Activated T-cell treated with anti-CD3 and anti-CD28 coated beads for 4 hours (primary cell): Measurements from ENCODE around the gene RPL7A.

ENCODE experiments used
- DNase-seq: peaks from one replicate; pipeline ENCODE4 v3.0.0-alpha.2; 2020

RPL7A gene

DNA sequence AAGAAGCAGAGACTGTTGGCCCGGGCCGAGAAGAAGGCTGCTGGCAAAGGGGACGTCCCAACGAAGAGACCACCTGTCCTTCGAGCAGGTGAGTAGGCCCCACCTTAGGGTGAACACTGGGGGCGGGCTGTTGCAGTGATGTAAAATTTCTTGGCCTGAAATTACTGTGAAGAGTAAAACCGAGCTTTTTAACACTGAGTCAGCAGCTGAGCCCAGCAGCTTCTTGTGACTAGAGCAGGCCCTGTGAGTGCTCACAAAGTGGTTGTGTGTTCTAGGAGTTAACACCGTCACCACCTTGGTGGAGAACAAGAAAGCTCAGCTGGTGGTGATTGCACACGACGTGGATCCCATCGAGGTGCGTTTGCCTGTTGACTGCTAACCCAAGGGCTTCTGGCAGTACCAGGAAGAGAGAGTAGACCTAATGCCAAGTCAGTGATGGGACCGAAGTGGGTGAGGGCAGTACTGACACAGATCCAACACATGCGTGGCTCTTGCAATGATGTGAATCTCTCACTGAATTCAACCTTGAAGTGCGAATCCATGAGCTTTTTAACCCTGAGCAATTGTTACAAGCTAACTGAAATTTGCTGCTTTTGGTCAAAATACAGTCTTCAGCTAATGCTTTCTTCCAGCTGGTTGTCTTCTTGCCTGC, 2.1 kb downstream of the RPL7A start:
- DNase-seq, result no peak

DNA sequence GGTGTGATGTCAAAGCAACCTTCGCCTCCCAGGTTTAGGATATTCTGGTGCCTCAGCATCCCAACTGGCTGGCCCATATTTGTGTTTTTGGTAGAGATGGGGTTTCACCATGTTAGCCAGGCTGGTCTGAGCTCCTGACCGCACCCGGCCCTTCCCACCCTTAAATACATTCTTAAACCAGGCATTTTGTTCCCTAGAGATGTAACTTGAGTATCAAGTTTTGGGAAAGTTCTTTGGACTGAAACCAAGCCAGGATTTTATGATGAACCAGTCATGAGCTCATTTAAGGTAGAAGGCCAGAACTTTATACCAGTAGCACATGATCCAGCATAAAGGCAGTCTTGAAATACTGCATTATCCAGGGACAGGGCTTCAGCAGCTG, 3.5 kb downstream of the RPL7A start:
- DNase-seq, result no peak

DNA sequence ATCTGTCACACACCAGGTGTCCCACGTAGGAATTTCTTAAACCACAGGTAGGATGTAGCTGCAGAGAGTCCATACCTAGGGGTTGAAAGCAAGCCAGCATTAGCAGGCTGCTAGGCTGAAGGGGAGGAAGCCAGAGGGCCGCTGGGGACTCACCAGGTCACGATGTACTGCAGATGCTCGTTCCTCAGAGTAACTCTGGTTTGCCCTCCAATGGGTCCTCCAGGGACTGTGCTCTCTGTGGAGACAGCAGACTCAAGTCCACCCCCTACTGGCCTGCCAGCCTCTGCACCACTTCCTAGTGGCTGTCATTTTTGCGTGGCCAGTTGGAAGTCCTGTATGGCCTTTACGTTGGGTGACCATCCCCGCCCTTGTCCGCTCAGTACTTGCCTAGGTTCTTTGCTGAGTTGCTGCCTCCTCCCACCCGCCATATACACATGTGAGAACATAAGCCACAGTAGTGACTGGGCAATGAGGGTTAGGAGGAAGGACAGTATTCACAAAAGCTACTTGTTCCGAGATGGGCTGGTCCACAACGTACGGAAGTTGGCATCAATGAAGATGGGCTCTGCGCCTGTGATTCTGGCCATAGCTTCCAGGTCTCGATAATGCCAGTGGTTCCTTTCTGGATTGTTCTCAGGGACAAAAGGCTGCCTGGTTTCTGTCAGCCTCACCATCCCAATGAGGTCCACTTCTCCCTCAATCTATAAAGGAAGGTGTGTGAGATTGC, 4.1 kb downstream of the RPL7A start:
- DNase-seq, result no peak

DNA sequence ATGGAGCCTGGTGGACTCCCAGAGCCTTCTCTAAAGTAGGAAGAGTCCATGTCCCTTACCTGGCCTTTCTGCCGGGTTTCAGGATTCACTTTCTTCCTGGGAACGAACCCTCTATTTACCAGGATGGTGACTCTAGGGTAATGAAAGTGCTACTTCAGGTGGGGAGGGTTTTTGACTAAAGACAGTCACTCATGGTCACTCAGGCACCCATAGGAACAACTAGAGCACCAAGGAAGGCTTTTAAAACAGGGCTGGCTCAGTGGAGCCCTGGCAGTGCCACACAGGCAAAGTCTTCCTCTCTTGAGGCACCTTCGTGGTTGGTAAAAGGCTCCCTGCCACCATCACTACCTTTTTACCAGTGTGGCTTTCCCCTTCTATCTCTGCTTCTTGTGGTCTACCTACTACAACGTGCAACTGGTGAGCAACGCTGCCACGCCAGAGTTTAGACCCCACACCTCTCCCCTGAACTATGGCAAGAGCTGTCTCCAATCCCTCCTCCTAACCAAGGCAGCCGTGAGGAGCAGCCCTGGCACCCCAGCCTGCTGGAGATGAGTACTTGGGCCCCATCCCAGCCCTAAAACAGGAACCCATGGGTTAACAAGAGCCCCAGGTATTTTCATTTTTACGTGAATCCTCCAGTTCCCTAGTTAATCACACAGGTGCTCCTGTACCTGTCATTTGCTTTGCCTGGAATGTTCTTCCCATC, 4.8 kb downstream of the RPL7A start:
- DNase-seq, result no peak

DNA sequence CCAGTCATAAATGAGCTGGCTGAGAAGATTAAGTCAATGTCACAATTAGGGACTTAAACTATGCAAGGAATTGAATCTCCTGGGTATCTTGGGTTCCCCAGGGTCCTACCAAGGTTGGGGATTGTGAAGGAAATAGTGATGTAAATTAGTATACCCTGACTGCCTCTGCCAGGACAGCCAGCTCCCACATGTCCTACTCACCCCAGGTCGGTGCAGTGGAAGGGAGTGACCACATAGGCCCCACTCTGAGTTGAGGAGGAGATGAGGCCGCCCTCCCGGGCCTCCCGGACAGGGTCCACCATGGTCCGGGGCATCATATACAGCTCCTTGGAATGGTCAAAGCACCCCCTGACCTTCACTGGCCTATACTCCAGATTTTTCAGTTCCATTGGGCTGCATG, 5.5 kb downstream of the RPL7A start:
- DNase-seq, result no peak

DNA sequence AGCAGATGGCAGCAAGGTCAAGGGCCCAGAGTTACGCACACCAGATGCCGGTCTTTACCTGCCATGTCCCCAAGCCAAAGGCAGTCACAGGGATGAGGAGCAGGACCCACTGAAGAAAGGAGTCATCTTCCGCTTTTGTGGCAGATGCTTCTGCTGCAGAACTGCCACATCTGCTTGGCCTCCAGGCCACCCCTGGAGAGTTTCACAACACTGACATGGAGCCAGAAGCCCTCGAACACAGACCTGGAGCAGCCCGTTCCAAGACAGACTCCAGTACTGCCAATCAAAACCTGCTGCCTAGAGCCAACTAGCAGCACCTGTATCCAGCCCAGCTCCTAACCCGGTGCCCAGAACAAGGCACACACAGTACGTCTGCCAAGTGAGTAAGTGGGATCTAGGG, 6.7 kb downstream of the RPL7A start:
- DNase-seq, result no peak

DNA sequence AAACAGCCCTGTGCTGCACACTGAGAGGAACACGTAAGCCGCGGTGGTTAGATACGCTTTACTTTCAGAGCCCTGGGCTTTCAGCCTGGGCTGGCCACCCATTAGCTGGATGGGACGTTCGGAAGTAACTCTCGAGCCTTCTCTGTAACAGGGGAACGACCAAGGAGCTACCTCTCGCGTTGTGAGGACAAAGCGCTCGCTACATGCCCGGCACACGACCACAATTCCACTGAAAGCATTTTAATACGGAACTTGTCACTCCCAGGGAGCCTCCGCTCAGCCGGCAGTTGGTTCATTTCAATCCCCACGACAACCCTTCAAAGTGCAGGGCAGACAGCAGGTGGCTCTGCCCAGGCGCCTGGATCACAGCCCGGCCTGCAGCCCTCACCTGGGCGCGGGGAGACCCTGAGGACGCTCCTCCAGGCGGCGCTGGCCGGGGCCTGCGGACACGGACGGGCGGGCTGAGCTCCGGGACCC, 7.9 kb downstream of the RPL7A start:
- no peak for DNase-seq

DNA sequence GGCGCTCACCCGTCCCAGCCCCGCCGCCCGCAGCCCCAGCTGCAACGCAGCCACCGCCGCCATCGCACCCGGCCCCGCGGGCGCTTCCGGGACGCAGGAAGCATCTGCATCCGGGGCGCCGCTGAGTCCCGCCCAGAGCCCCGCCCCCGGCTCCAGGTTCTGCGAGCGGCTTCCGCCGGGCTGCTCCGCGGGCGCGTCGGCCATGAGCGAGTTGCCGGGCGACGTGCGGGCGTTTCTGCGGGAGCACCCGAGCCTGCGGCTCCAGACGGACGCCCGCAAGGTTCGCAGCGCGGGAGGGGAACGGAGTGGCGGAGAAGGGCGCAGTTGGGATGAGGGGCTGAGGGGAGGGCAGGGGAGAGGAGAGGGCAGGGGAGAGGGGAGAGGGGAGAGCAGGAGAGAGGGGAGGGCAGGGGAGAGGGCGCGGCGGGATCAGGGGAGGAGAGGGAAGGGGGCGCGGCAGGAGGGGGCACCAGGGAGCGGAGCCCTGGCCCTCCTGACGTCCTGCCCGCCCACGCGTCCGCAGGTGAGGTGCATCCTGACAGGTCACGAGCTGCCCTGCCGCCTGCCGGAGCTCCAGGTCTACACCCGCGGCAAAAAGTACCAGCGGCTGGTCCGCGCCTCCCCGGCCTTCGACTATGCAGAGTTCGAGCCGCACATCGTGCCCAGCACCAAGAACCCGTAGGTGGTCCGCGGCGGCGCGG, 8.5 kb downstream of the RPL7A start, which contains the start of the genes SURF1 and SURF2:
SURF1 (minus strand) TSS at position 97 of the 701 bp plus-strand sequence; CDS start at position 63, 34 bp downstream.
SURF2 (plus strand) TSS at position 160 of the 701 bp plus-strand sequence; CDS start at position 203, 43 bp downstream.
- peak; percentile 84 for DNase-seq

DNA sequence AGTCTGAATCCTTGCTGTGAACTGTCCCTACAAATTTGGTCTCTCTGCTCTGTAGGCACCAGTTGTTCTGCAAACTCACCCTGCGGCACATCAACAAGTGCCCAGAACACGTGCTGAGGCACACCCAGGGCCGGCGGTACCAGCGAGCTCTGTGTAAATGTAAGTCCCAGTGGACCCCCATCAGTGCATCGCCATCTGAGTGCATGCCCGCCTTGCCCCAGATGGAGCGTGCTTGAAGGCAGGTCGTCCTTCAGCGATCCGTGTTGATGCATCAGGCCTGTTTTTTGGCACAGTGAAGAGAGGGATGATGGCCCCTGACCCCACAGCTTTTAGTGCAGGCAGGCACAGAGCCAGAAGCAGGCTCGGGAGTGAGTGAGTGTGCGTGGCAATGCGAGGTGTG, 9.6 kb downstream of the RPL7A start:
- no peak for DNase-seq

DNA sequence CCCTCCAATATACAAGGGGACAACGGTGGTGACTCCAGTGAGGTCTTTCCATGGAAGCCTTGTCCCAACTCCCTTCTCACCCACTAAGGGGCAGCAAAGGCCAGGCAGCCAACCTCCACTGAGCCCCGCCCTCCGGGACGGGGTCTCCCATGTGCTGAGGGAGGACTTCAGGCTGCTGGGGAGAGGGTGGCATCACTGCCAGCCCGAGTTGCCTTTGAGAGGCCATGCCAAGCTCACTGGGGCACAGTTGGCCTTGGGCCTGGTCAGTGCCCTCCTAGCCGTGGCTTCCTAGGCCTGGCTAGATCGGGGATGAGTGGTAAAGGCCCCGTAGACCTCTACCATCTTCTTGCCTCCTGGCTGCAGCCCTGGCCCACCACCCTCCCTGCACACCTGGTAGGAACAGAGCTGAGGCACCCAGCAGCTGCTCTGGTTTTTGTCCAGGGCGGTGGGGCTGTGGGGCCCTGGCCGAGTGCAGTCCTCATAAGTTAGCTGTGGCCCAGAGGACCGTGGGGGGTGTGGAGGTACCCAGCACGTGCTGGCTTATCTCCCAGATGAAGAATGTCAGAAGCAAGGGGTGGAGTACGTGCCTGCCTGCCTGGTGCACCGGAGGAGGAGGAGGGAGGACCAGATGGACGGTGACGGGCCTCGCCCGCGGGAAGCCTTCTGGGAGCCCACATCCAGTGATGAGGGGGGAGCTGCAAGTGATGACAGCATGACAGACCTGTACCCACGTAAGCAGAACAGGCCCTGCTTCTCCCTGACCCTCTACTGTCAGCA, 11.6 kb downstream of the RPL7A start:
- no peak for DNase-seq

DNA sequence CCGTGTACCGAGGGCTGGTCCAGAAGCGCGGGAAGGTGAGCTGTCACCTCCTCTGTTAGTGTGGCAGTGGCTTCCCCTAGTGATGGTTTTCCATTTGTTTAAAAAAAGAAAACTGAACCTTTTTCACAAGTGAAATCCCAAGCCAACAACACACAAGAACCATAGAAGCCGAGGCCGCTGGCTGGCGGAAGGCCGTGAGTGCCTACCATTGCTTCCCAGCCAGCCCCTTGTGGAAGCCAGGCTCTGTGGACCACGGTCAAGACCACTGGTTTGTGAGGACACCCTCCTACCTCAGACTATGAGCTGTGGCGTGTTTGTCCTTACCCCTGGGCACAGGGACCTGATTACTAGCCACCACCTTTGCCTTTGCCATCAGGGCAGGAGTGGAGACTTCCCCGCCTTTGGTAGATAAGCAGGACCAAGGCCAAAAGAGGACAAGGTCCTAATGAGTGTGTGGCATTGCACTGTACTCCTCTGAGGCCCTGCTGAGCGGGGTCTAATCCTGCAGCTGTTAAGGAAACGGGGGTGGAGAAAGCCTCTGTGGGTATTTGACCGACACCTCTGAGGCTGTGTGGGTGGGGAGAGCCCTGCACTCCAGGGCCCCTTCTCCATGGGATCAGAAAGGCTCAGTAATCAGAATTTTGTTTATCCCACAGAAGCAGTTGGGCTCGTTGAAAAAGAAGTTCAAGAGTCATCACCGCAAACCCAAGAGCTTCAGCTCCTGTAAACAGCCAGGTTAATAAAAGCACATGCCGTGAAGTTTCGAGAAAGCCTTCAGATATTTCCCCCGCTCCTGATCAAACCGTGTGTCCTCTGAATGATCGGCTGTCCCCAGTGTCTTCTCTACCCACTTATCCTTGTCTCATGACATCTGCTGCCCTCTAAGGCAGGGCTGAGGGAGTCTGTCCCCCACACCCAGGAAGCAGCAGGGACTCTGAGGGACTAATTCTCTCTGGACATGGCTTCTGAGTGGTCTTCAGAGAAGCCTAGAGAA, 12.7 kb downstream of the RPL7A start:
- DNase-seq, result no peak

DNA sequence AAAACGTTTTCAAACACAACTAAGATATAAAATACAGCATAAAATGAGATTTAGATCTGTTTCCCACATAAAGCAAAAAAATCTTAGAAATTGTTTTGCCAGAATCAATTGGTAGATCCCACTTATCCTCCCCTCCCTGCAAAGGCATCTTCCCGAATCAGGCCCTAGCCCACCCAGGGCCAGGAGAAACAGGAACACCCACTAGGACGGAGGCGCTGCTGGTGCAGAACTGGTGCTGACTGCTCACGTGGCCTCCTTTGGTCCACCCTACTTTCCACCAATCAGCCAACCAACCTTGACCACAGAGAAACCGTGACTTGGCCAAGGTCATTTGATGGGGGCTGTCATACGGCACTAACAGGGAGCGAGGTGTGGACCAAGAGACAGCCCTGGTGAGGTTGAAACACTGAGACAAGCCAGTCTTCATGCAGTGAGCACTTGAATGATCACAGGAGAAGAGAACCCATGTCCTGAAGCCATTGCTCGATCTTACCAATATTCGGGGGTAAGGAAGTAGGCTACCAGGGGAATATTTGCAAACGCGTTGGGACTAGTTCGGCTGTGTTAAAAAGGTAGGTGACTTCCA, 13.6 kb downstream of the RPL7A start:
- no peak for DNase-seq

DNA sequence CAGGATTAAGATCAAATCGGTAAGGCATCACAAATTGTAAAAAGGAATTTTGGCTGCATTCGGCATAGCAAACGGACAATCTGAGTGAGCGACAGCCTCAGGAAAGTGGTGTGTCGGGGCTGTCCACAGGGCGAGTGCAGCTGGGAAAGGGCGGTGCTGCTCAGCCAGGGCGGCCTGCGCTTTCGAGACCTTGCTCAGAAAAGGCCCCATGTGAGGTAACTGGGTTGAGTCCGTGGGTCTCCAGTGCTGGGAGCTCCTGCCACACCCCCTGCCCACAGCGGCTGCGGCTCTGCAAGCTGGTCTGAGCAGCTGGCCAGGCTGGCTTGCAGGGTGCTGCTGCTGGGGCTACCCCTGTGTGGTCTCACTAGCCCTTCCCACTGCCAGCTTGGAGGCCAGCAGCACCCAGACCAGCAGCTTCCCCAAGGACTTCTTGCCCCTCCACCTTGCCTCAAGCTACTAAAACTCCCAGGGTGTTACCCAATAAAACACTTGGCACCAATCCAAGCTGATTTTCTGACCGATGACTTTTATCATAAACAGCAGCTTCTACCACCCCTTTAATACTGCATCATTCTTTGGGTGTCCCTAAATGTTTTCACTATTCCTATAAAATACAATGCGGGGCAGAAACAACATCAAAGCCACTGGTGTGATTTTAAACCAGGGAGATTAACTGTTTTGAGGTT, 14.5 kb downstream of the RPL7A start:
- no peak for DNase-seq

DNA sequence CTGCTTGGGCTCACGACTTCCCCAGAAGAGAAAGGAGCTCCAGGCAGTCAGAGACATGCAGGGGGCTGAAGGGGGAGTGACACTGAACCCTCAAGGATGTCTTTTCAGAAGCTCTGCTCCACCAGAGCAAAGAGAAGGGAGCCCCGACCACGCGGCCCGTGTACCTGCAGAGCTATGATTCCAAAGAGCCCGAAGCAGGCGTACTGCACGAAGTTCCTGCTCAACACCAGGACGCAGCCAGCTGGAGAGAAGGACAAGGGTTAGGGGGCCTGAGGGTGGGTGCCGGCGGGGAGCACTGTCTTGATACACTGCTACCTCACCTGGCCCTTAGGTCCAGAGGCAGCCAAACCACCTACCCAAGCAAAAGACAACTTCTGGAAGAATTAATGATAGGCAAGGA, 18.4 kb downstream of the RPL7A start:
- DNase-seq, result no peak

DNA sequence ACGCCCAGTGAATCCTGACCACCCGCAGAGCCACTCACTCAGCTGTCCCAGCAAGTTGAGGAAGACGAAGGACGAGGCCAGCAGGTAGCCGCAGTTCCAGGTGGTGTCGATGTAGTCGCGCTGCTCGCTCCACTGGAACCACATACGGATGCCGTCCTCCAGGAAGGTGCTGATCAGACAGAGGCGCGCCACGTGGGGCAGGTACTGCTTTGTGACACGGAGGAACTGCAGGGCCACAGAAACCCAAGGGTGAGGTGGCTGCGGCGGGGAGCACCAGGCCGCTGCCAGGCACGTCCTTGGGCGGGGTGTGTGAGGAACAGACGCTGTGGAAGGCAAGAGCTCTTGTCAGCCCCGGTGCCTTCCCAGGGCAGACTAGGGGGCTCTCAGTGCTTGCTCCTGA, 19.2 kb downstream of the RPL7A start:
- DNase-seq, result no peak

DNA sequence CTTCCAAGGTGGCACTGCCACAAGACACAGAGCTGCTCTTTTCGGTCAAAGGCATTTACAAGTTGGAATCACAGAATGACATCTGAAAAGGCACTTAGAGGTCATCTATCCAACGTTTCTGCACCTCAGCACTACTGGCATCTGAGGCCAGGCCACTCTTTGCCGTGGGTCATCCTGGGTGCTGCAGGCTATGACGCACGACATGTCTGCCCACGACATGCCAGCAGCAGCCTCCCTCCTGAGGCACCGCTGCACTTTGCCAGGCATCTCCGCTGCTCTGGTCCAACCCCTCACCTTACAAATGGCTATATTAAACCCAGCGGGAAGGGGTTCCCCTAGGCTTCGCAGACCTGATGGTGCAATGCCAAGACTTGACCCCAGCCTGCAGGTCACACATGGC, 19.8 kb downstream of the RPL7A start:
- no peak for DNase-seq

DNA sequence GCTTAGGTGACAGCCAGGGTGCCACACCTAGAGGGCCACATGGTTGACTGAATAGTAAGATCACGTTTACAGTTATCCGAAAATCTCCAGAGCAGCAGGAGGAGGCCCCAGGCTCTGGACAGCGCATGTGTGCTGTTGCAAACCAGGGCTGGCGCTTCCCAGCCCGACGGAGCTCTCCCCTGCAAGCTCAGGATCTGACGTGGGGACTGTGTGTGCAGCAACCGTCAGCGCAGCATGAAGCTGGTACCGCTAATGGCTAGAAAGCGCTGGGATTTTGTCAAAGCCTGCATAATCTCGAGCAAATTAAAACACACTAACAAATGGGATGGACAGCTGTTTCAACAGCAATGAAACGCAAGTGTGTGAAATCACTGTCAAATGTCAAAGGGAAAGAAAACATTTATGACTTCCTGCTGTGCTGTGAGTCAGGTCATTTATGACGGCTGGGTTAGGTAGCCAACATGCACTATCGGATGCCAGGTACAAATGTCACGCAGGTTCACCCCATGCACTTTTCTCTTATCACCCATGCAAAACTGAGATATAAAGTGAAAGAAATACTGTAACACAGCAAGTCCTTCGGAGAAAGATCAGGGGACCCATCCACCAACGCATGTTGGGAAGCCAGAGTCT, 20.3 kb downstream of the RPL7A start:
- no peak for DNase-seq

DNA sequence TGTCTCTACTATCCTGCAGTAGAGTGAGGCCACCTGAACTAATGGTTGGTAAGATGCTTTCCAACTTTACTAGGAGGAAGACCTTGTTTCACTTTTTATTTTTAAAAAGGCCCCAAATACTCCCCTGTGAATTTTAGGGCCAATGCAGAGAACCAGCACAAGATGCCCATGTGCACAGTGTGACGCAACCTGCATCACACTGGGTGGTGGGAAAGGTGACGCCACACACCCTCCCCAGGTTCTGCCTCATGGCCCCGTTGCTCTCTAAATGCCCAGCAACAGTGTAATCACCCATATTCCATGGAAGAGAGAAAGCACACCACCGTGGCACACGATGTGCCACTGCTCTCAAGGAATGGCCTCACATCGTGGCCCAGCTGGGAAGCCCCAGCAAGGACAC, 21.4 kb downstream of the RPL7A start:
- no peak for DNase-seq

DNA sequence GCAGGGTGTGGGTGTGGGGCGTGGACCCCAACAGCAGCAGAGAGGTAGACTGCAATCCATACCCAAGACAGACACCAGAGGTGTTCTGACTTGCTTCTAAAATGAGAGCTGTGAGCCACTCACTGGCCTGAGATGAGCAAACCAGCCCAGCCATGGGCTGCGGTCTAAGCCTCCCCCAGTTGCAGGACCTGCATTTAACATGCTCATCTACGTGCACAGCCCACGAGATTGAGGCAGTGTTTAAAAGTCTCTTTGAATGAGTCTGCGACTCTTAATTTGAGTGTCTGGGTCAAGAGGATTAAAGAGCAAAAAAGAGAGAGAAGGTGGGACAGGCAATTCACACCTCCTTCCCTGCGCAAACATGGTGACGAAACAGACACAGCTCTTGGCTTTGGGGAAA, 21.9 kb downstream of the RPL7A start:
- no peak for DNase-seq

DNA sequence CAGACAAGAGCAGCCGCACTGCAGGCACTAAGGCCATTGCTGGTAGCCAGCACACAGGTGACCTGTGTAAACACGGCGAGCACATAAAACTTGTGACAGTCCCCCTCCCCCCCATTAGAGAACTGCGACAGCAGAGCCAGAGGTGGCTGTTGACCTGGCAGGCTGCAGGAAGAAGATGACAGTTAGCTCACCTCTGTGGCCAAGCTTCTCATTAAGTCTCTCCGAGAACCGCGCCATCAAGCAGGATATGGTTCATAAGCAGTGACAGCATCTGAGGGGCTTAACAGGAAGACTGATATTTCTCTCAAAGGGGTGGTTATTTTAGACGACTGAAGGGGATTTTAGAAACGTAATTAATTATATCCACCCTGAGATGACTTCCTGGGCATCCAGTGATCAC, 22.7 kb downstream of the RPL7A start:
- DNase-seq, result no peak
